ENCODE data around the gene HPCAL4.

Gene HPCAL4

GRCh38 chr1:39691383-39692151, at the start of gene HPCAL4:
HPCAL4 (minus strand) TSS chr1:39691433; CDS start chr1:39684603, 6,830 bp downstream.
- Histone ChIP-seq H3K27ac (ENCODE audit: low read depth, low read length) (no peak within 1 kb of the TSS), H3K27me3 (ENCODE audit: control insufficient read depth in 5 of 5, insufficient read depth in 4 of 5, low read length in 5 of 5) (peaks cover 42 to 72% (median 58%) of the 10 kb centered on the region in 5 donors), H3K9ac (ENCODE audit: low read length in 5 of 5) (no peak within 1 kb of the TSS), H3K36me3 (ENCODE audit: control insufficient read depth in 5 of 5, insufficient read depth in 5 of 5, low read length in 5 of 5) (no peaks in the 10 kb centered on the region), H3K4me1 (ENCODE audit: control insufficient read depth in 5 of 5, insufficient read depth in 5 of 5, low read length in 5 of 5) (peaks cover 0 to 19% (median 18%) of the 10 kb centered on the region in 5 donors), H3K9me3 (ENCODE audit: control insufficient read depth in 5 of 5, low read length in 5 of 5) (no peaks in the 10 kb centered on the region), H3K4me3 (ENCODE audit: low read depth in 1 of 5, low read length in 5 of 5) (peak within 1 kb of the TSS in 3 of 5 donors; percentile 26 to 32 (median 32))

- Histone ChIP-seq H3K4me1 (ENCODE audit: control insufficient read depth in 5 of 5, insufficient read depth in 5 of 5, low read length in 5 of 5) (peaks cover 3 to 20% (median 14%) of the 10 kb centered on the region in 5 donors), H3K27me3 (ENCODE audit: control insufficient read depth in 5 of 5, insufficient read depth in 4 of 5, low read length in 5 of 5) (peaks cover 6 to 11% (median 7%) of the 10 kb centered on the region in 5 donors), H3K9me3 (ENCODE audit: control insufficient read depth in 5 of 5, low read length in 5 of 5) (no peaks in the 10 kb centered on the region), H3K4me3 (ENCODE audit: low read depth in 1 of 5, low read length in 5 of 5) (peak within 1 kb of the TSS; percentile 86 to 100 (median 96)), H3K36me3 (ENCODE audit: control insufficient read depth in 5 of 5, insufficient read depth in 5 of 5, low read length in 5 of 5) (peaks cover 22 to 37% (median 24%) of the 10 kb centered on the region in 5 donors), H3K27ac (ENCODE audit: low read depth, low read length) (peak within 1 kb of the TSS; percentile 4), H3K9ac (ENCODE audit: low read length in 5 of 5) (peak within 1 kb of the TSS; percentile 75 to 93 (median 89))
Measured at GRCh38 chr1:39738622-39739366, 47.6 kb upstream of the HPCAL4 start, which contains the start of gene PPIE. PPIE (plus strand) TSS chr1:39738882; CDS start chr1:39738901, 19 bp downstream.

- no peak overlapping the region for H3K27ac ChIP-seq (ENCODE audit: low read depth, low read length)
- H3K4me3 ChIP-seq (ENCODE audit: low read depth in 1 of 5, low read length in 5 of 5) = no peak overlapping the region
- peaks cover 11 to 25% (median 14%) of the 10 kb centered on the region in 5 donors for H3K36me3 ChIP-seq (ENCODE audit: control insufficient read depth in 5 of 5, insufficient read depth in 5 of 5, low read length in 5 of 5)
- H3K27me3 ChIP-seq (ENCODE audit: control insufficient read depth in 5 of 5, insufficient read depth in 4 of 5, low read length in 5 of 5) = peaks cover 6 to 17% (median 13%) of the 10 kb centered on the region in 5 donors
- H3K4me1 ChIP-seq (ENCODE audit: control insufficient read depth in 5 of 5, insufficient read depth in 5 of 5, low read length in 5 of 5) = peaks cover 3 to 20% (median 14%) of the 10 kb centered on the region in 5 donors
- no peaks in the 10 kb centered on the region for H3K9me3 ChIP-seq (ENCODE audit: control insufficient read depth in 5 of 5, low read length in 5 of 5)
- H3K9ac ChIP-seq (ENCODE audit: low read length in 5 of 5) = no peak overlapping the region
Measured at GRCh38 chr1:39737546-39738169, 46.4 kb upstream of the HPCAL4 start.

- Histone ChIP-seq H3K4me1 (ENCODE audit: control insufficient read depth in 5 of 5, insufficient read depth in 5 of 5, low read length in 5 of 5) (peaks cover 3 to 20% (median 14%) of the 10 kb centered on the region in 5 donors), H3K27ac (ENCODE audit: low read depth, low read length) (no peak overlapping the region), H3K9me3 (ENCODE audit: control insufficient read depth in 5 of 5, low read length in 5 of 5) (no peaks in the 10 kb centered on the region), H3K36me3 (ENCODE audit: control insufficient read depth in 5 of 5, insufficient read depth in 5 of 5, low read length in 5 of 5) (peaks cover 0 to 9% (median 0%) of the 10 kb centered on the region in 5 donors), H3K9ac (ENCODE audit: low read length in 5 of 5) (no peak overlapping the region), H3K27me3 (ENCODE audit: control insufficient read depth in 5 of 5, insufficient read depth in 4 of 5, low read length in 5 of 5) (peaks cover 8 to 21% (median 14%) of the 10 kb centered on the region in 5 donors), H3K4me3 (ENCODE audit: low read depth in 1 of 5, low read length in 5 of 5) (no peak overlapping the region)
Measured at GRCh38 chr1:39735731-39736130, 44.5 kb upstream of the HPCAL4 start.

GRCh38 chr1:39733161-39733560, 41.9 kb upstream of the HPCAL4 start:
- no peak overlapping the region for H3K4me3 ChIP-seq (ENCODE audit: low read depth in 1 of 5, low read length in 5 of 5)
- no peak overlapping the region for H3K27ac ChIP-seq (ENCODE audit: low read depth, low read length)
- peaks cover 9 to 30% (median 18%) of the 10 kb centered on the region in 5 donors for H3K27me3 ChIP-seq (ENCODE audit: control insufficient read depth in 5 of 5, insufficient read depth in 4 of 5, low read length in 5 of 5)
- H3K4me1 ChIP-seq (ENCODE audit: control insufficient read depth in 5 of 5, insufficient read depth in 5 of 5, low read length in 5 of 5) = peaks cover 0 to 2% (median 0%) of the 10 kb centered on the region in 5 donors
- no peaks in the 10 kb centered on the region for H3K9me3 ChIP-seq (ENCODE audit: control insufficient read depth in 5 of 5, low read length in 5 of 5)
- no peak overlapping the region for H3K9ac ChIP-seq (ENCODE audit: low read length in 5 of 5)
- no peaks in the 10 kb centered on the region for H3K36me3 ChIP-seq (ENCODE audit: control insufficient read depth in 5 of 5, insufficient read depth in 5 of 5, low read length in 5 of 5)

- no peak overlapping the region for H3K9ac ChIP-seq (ENCODE audit: low read length in 5 of 5)
- H3K9me3 ChIP-seq (ENCODE audit: control insufficient read depth in 5 of 5, low read length in 5 of 5) = no peaks in the 10 kb centered on the region
- peaks cover 13 to 34% (median 22%) of the 10 kb centered on the region in 5 donors for H3K27me3 ChIP-seq (ENCODE audit: control insufficient read depth in 5 of 5, insufficient read depth in 4 of 5, low read length in 5 of 5)
- H3K4me3 ChIP-seq (ENCODE audit: low read depth in 1 of 5, low read length in 5 of 5) = no peak overlapping the region
- no peak overlapping the region for H3K27ac ChIP-seq (ENCODE audit: low read depth, low read length)
- H3K36me3 ChIP-seq (ENCODE audit: control insufficient read depth in 5 of 5, insufficient read depth in 5 of 5, low read length in 5 of 5) = no peaks in the 10 kb centered on the region
- no peaks in the 10 kb centered on the region for H3K4me1 ChIP-seq (ENCODE audit: control insufficient read depth in 5 of 5, insufficient read depth in 5 of 5, low read length in 5 of 5)
Measured at GRCh38 chr1:39732730-39733129, 41.5 kb upstream of the HPCAL4 start.

GRCh38 chr1:39729842-39730241, 38.6 kb upstream of the HPCAL4 start:
- no peak overlapping the region for H3K27ac ChIP-seq (ENCODE audit: low read depth, low read length)
- H3K4me1 ChIP-seq (ENCODE audit: control insufficient read depth in 5 of 5, insufficient read depth in 5 of 5, low read length in 5 of 5) = no peaks in the 10 kb centered on the region
- no peak overlapping the region for H3K9ac ChIP-seq (ENCODE audit: low read length in 5 of 5)
- no peak overlapping the region for H3K4me3 ChIP-seq (ENCODE audit: low read depth in 1 of 5, low read length in 5 of 5)
- no peaks in the 10 kb centered on the region for H3K9me3 ChIP-seq (ENCODE audit: control insufficient read depth in 5 of 5, low read length in 5 of 5)
- peaks cover 13 to 36% (median 20%) of the 10 kb centered on the region in 5 donors for H3K27me3 ChIP-seq (ENCODE audit: control insufficient read depth in 5 of 5, insufficient read depth in 4 of 5, low read length in 5 of 5)
- H3K36me3 ChIP-seq (ENCODE audit: control insufficient read depth in 5 of 5, insufficient read depth in 5 of 5, low read length in 5 of 5) = no peaks in the 10 kb centered on the region

GRCh38 chr1:39729030-39729429, 37.8 kb upstream of the HPCAL4 start:
- H3K9ac ChIP-seq (ENCODE audit: low read length in 5 of 5) = no peak overlapping the region
- no peak overlapping the region for H3K4me3 ChIP-seq (ENCODE audit: low read depth in 1 of 5, low read length in 5 of 5)
- peaks cover 13 to 36% (median 20%) of the 10 kb centered on the region in 5 donors for H3K27me3 ChIP-seq (ENCODE audit: control insufficient read depth in 5 of 5, insufficient read depth in 4 of 5, low read length in 5 of 5)

GRCh38 chr1:39727932-39728317, 36.7 kb upstream of the HPCAL4 start:
- peaks cover 13 to 29% (median 16%) of the 10 kb centered on the region in 5 donors for H3K27me3 ChIP-seq (ENCODE audit: control insufficient read depth in 5 of 5, insufficient read depth in 4 of 5, low read length in 5 of 5)
- H3K9ac ChIP-seq (ENCODE audit: low read length in 5 of 5) = no peak overlapping the region
- H3K36me3 ChIP-seq (ENCODE audit: control insufficient read depth in 5 of 5, insufficient read depth in 5 of 5, low read length in 5 of 5) = no peaks in the 10 kb centered on the region
- H3K9me3 ChIP-seq (ENCODE audit: control insufficient read depth in 5 of 5, low read length in 5 of 5) = no peaks in the 10 kb centered on the region
- H3K4me3 ChIP-seq (ENCODE audit: low read depth in 1 of 5, low read length in 5 of 5) = no peak overlapping the region
- no peaks in the 10 kb centered on the region for H3K4me1 ChIP-seq (ENCODE audit: control insufficient read depth in 5 of 5, insufficient read depth in 5 of 5, low read length in 5 of 5)
- H3K27ac ChIP-seq (ENCODE audit: low read depth, low read length) = no peak overlapping the region

More at GRCh38 chr1:39729030-39729429, 37.8 kb upstream of the HPCAL4 start:
- no peaks in the 10 kb centered on the region for H3K4me1 ChIP-seq (ENCODE audit: control insufficient read depth in 5 of 5, insufficient read depth in 5 of 5, low read length in 5 of 5)
- H3K27ac ChIP-seq (ENCODE audit: low read depth, low read length) = no peak overlapping the region
- H3K36me3 ChIP-seq (ENCODE audit: control insufficient read depth in 5 of 5, insufficient read depth in 5 of 5, low read length in 5 of 5) = no peaks in the 10 kb centered on the region
- H3K9me3 ChIP-seq (ENCODE audit: control insufficient read depth in 5 of 5, low read length in 5 of 5) = no peaks in the 10 kb centered on the region
